Non-pigmented ciliary epithelial cell (primary cell): ENCODE results near the gene ARMC10.
"Not testable (repeated sequence)": the region's sequence is repeated elsewhere in the genome, so short reads cannot be mapped to it uniquely, and the experiment has no call there.

Experiments
- DNase-seq: peaks from one replicate; pipeline ENCODE4 v3.0.0-alpha.2; 2010; ENCODE audit warnings: low read depth

ARMC10 gene

DNA sequence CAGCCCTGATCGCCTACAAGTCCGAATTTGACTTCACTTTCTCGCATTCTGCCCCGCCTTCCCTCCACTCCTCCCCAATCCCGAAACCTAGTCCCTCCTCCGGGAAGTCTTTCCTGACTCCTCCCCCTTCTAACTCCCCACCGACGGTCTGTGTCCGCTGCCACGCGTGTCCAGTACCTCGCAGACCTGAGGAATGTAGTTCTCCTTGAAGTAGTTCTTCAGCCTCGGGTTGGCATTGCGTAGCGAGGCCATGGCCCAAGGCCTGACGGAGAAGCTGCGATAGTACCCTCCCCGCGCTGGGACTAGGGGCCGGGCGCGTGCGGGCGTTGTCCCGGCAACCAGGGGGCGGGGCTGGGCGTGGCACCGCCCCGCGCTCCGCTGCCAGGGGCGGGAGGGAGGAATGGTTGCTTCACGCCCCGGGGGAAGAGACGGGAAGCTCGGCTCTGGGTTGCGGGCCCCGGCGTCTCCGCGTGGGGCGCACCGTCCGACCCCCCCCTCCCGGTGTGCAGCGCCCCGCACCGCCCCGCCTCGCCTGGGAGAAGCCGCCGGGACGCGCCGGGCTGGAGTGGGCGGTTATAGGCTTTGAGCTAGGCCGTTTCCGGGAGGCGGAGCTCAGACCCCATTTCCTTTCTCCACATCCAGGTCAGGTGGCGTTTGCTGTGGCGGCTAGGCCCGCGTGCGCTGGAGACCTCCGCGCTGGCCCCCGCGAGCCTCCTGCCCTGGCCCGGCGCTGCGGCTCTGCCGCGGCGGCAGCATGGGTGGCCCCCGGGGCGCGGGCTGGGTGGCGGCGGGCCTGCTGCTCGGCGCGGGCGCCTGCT, at the start of gene ARMC10, which contains the start of gene FBXL13:
Gene ARMC10, plus strand, starts transcription at position 622 of the 818 bp plus-strand sequence. Its CDS starts 133 bp downstream, at position 755.
Gene FBXL13, minus strand, starts transcription at position 278 of the 818 bp plus-strand sequence.
- DNase-seq: peak; percentile 71

DNA sequence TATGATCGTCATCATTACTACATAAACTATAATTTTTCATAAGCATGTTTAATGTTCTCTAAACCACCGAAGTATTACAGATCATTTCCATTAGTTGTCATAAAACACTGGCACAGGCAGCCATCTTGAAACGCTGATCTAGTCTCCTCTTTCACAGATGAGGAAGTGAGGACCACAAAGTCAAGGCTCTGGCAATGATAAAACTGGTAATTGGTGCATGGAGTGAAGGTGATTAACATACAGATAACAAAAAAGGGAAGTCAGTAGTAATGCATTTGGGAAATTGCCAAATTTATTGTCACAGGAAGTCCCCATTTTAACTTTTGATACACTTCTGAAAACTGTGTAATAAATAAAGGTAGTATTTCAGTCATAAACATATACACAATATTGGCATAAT, 49.6 kb upstream of the ARMC10 start:
- DNase-seq: no peak

DNA sequence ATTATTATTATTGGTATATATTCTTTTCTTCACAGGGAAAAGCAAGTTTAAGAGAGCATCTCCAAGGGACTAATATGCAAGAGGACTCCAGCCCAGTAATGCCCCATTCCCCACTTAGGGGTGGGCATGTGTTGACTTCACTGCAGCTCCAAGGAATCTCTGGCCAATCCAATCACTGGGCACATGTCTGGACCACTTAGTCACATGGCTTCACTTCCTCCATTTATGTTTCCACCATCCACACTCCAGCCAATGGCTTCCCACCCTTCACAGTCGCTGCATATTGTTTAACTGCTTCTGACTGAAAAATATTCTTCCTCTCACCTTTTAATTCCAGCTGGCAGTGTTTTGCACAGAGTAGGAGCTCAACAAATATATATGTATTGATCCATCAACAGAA, 43.9 kb upstream of the ARMC10 start:
- DNase-seq: no peak

DNA sequence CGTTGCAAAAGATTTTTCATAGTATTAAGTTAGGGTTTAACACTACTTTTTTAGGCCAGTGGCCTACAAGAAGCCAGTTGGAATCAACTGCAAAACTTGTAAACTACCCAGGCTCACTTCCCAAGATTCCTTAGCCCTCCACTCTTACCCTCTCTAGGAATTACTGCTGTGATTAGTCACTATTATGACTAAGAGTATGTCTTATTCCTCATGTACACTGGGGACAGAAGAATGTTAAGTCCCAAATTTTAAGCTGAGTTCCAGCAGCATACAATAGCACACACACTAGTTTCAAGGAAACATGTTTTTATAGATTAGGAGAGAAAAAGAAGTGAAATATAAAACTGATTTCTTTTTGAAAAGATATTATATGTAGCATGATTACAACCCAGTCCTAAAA, 43.2 kb upstream of the ARMC10 start:
- DNase-seq: no peak

DNA sequence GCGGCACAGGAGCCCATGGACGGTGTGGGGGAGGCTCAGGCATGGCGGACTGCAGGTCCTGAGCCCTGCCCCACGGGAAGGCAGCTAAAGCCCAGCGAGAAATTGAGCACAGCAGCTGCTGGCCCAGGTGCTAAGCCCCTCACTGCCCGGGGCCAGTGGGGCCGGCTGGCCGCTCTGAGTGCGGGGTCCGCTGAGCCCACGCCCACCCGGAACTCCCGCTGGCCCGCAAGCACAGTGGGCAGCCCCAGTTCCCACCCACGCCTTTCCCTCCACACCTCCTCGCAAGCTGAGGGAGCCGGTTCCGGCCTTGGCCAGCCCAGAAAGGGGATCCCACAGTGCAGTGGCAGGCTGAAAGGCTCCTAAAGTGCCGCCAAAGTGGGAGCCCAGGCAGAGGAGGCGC, 40.6 kb upstream of the ARMC10 start:
- DNase-seq: not testable (repeated sequence)

DNA sequence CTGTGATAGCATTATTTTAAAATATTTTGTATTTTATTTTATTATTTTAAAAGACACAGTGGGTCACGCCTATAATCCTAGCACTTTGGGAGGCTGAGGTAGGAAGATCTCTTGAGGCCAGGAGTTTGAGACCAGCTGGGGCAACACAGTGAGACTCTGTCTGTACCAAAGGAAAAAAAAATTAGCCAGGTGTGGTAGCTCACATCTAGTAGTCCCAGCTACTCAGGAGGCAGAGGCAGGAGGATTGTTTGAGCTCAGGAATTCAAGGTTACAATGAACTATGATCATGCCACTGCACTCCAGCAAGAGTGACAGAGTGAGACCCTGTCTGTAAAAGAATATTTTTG, 37.5 kb upstream of the ARMC10 start:
- no peak for DNase-seq

DNA sequence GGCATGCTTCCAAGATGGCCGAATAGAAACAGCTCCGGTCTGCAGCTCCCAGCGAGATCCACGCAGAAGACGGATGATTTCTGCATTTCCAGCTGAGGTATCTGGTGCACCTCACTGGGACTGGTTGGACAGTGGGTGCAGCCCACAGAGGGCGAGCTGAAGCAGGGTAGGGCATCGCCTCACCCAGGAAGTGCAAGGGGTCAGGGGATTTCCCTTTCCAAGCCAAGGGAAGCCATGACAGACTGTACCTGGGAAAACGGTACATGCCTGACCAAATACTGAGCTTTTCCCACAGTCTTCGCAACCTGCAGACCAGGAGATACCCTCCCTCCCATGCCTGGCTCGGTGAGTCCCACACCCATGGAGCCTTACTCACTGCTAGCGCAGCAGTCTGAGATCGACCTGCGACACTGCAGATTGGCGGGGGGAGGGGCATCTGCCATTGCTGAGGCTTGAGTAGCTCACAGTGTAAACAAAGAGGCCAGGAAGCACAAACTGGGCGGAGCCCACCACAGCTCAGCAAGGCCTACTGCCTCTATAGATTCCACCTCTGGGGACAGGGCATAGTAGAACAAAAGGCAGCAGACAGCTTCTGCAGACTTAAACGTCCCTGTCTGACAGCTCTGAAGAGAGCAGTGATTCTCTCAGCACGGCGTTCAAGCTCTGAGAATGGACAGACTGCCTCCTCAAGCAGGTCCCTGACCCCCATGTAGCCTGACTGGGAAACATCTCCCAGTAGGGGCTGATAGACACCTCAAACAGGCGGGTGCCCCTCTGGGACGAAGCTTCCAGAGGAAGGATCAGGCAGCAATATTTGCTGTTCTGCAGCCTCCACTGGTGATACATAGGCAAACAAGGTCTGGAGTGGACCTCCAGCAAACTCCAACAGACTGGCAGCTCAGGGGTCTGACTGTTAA, 36.9 kb upstream of the ARMC10 start:
- DNase-seq: not testable (repeated sequence)

DNA sequence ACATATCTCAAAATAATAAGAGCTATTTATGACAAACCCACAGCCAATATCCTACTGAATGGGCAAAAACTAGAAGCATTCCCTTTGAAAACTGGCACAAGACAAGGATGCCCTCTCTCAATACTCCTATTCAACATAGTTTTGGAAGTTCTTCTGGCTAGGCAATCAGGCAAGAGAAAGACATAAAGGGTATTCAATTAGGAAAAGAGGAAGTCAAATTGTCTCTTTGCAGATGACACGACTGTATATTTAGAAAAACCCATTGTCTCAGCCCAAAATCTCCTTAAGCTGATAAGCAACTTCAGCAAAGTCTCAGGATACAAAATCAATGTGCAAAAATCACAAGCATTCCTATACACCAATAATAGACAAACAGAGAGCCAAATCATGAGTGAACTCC, 33.1 kb upstream of the ARMC10 start:
- not testable (repeated sequence) for DNase-seq

DNA sequence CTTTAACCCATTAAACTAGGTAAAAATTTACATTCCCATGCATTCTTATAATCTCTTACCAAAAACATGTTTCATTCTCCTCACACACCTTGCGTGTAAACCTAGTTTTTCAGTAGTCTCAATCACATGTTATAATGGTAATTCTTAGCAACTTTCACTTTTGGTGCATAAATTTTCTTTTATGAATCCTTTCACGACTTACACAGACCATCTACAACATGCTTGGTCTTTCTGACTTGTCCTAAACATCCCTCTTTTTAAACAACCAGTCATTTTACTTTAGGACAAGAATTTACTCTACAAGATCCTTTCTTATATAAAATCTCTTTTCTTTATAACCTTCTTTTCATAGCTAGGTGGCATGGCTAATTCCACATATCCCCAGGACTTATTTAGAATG, 26.1 kb upstream of the ARMC10 start:
- no peak for DNase-seq

DNA sequence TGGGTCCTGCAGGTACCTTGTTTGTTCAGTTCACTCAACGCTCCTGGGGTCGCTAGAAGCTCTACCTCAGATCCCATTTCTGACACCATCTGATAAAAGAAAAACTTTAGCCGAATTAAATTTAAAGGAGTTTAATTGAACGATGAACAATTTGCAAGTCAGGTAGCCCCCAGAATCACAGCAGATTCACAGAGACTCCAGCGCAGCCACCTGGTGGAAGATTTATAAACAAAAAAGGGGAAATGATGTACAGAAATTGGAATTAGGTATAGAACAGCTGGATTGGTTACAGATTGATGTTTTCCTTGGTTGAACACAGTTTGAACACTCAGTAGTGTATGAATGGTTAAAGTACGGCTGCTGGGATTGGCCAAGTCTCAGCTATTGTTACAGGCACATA, 23.4 kb upstream of the ARMC10 start:
- no peak for DNase-seq

DNA sequence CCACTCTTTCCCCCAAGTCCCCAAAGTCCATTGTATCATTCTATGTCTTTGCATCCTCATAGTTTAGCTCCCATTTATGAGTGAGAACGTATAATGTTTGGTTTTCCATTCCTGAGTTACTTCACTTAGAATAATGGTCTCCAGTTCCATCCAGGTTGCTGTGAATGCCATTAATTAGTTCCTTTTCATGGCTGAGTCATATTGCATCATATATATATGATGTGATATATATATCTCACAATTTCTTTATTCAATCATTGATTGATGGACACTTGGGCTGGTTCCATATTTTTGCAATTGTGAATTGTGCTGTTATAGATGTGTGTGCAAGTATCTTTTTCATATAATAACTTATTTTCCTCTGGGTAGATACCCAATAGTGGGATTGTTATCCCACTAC, 18.9 kb upstream of the ARMC10 start:
- not testable (repeated sequence) for DNase-seq

DNA sequence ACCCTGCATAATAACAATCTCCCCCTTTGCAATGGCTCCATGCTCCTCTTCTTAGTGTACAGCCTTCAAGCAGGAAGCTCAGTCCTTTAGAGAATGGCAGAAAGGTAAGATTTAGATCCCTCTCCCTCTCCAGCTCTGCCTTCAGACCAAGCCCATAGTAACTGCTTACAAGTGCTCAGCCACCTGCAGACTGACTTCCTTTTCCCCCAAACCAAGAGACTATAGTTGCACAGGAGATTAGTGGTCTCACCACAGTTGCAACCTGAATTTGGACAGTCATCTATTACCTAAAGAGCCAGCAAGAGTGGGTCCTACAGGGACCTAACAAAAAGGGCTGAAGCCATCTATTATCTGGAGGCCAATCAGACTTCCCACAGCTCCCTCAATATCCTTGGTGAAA, 16.8 kb upstream of the ARMC10 start:
- no peak for DNase-seq

DNA sequence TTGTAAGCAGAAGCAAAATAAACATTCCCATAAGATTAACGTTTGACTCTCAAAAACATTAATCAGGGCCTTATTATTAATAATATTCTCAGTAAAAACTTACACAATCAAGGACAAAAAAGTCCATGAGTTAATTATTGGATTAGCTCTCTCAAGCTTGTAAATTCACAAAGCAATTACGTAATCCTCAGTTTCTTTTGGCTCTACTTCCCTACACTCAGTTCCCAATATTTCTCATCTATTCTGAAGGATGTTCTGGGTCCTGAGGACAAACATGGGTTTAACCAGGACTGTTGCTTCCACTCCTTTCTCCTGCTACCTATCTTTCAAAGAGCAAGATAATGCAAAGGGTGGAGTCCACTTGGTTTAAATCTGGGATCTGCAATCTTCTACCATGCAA, 15.5 kb upstream of the ARMC10 start:
- DNase-seq: no peak

DNA sequence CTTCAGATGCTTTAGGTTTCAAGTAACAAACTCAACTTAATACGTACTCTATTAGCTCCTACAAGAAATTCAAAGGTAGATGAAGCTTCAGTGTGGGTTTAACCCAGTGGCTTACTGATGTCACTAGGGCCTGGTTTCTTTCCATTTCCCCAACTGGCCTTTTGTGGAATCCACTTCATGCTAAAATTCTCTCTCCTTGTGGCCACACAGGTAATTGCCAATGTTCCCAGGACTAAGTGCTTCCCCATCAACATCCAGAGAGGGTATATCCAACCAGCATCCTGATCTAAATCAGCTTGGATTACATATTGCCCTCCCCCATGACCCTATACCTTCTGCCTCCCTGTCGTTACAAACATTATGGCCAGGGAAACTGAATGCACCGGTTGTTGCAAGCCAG, 11.0 kb upstream of the ARMC10 start:
- DNase-seq: no peak

DNA sequence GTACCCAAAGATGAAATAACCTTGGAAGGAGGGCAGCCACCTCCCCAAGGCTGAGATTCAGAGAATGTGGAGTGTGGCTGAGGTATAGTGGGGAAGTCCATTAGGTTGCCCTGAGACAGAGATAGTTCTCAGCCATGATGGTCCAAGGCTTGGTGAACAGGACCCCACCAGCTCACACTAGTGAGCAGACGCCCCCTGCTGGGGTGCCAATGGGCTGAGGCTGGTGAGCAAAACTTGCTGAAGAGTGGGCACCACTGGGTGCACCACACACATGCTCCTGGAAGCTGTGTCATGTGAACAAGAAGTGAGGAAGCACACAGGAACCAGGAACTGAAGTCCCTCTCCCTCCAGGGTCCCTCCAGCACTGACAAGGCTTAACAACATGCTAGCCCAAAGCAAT, 9.3 kb upstream of the ARMC10 start:
- DNase-seq: no peak

DNA sequence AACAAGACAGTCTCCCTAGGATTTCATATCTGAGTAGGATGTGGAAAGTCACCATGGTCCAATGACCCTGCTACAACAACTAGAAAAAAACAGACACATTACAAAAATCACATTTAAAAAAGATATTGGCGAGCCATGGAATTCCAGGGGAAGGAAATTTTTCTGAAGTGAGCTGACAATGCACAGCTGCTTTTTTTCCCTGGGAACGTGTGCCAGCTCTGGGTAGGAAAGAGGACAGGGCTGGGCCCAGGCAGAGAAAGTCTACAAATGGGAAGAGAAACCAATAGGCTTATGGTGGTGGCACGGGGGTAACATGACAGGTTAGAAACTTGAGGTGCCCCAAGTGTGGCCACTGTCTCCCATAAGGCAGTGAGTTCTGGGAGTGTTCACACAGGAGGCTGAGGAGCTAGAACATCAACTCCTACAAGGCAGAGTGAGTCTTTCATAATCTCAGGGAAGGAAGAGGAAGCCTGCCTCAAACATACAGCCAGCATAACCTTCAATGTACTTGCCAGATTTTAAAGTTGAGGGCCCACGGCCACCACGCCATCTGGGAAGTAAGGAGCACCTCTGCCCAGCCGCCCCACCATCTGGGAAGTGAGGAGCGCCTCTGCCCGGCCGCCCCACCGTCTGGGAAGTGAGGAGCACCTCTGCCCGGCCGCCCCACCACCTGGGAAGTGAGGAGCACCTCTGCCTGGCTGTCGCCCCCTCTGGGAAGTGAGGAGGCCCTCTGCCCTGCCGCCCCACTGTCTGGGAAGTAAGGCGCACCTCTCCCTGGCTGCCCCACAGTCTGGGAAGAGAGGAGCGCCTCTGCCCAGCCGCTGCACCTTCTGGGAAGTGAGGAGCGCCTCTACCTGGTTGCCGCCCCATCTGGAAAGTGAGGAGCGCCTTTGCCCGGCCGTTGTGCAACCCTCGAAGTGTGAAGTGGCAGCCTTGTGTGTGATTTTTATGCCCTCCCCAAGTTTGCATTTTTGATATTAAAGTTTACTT, 6.2 kb upstream of the ARMC10 start:
- no peak for DNase-seq

DNA sequence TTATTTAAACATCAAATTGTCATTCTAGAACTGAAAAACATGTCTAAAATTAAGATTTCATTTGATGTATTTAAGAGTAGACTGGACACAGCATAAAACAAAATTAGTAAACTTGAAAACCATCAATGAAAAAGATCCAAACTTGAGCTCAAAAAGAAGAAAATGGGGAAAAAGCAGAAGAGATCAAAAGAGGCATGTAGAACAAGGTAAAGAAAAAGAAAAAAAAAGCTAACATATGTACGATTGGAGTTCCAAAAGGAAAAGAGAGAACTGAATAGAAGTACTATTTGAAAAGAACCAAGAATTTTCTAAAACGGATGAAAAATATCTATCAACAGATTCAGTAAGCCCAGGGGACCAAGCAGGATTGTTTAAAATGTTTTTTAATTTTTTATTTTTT, 3.9 kb upstream of the ARMC10 start:
- DNase-seq: no peak

DNA sequence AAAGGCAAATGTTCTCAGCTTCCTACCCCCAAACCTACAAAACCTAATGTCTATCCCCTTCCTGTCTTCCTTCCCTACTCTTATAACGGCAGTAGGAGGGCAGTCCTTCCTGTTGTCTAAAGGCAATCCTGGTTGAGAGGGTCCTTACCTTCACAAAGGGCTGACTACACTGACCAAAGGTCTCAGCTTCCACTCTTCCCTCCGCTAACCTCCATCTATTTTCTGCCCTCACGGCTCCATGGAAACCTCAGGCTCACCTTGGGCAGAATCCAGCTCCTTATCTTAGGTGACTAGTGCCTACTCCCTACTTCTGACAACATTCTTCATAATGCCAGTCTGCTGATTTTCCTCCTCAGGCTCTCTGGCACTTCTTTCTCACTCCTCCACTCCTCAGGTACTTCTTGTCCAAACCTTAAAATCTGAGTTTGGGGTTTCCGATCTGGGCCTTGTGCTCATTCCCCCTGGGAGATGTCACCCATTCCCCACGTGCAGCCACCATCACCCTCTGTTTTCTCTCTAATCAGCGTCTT, 886 bp upstream of the ARMC10 start:
- DNase-seq: no peak

DNA sequence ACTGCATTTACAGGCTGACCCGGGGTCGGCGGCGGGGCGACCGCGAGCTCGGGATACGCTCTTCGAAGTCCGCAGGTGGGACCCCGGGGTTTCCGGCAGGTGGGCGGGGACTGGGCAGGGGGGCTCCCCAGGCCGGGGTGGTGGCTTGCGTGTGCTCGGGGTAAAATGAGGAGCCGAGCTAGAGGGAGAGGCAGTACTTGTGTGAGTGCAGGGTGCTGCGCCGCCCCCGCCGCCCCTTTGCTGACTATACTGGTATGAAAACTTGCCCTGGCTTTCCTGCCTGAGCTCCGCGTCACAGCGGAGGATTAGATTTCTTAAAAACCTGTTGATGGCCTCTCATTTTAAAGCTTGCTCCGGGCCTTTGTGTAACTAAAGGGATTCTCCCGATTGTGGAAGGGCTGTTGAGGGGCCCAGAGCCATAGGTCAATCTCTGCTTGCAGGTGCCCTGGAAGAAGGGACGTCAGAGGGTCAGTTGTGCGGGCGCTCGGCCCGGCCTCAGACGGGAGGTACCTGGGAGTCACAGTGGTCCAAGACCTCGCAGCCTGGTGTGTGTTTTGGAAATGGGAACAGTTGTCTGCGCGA, 488 bp downstream of the ARMC10 start:
- no peak for DNase-seq

DNA sequence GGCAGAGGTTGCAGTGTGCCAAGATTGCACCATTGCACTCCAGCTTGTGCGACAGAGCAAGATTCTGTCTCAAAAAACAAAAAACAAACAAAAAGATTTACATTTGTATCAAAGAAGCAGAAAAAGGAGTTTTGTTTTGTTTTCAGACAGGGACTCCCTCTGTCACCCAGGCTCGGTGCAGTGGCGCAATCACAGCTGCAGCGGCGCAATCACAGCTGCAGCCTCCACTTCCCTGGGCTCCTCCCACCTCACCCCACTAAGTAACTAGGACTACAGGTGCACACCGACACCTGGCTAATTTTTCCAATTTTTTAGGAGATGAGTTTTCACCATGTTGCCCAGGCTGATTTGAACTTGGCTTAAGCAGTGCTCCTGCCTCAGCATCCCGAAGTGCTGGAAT, 1.8 kb downstream of the ARMC10 start:
- no peak for DNase-seq

DNA sequence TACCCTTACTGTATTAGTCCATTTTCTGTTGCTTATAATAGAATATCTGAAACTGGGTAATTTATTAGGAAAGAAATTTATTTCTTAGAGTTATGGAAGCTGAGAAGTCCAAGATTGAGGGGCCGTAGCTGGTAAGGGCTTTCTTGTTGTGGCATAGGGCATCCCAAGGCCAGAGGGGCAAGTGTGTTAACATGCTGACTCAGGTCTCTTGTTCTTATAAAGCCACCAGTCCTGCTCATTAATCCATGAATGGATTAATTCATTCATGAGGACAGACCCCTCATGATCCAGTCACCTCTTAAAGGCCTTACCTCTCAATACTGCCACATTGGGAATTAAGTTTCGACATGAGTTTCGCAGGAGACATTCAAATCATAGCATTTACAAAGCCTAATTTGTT, 2.4 kb downstream of the ARMC10 start:
- DNase-seq: no peak
